CD8-positive, alpha-beta memory T cell (primary cell): Measurements from ENCODE around the gene COG8. TPM values are rescaled to one million over a fixed set of nuclear protein-coding genes. Genes with fewer than 3 reads are reported as not detected.
A peak's percentile ranks its signal among the peaks of the same experiment; 100 is the strongest.

Experiments used
- CTCF ChIA-PET: fragments of 350-600 bp; sonication (Branson Sonifier 250); formaldehyde crosslinking; loops from one replicate; lab custom pipeline; 2021; ENCODE audit warnings: antibody characterized with exemption; lab: Charles Lee
- POLR2A ChIA-PET: fragments of 350-600 bp; sonication (Branson Sonifier 250); formaldehyde crosslinking; loops from one replicate; lab custom pipeline; 2021; ENCODE audit warnings: antibody characterized with exemption; lab: Charles Lee
- DNase-seq, 5 donors: peaks; one replicate each; pipeline versions ENCODE4 v3.0.0 to v3.0.0-alpha.2; 2020 to 2022; ENCODE audit warnings: mixed read lengths in 1 of 5
- H3K27ac ChIP-seq: one replicate; pipeline ENCODE4 v1.7.0; 2013; ENCODE audit warnings: low read depth, mild to moderate bottlenecking, low read length, moderate library complexity
- H3K27me3 ChIP-seq: 2 replicates; pipeline ENCODE4 v1.7.0; 2013; ENCODE audit warnings: low read length, mild to moderate bottlenecking; ENCODE audit not compliant: insufficient read depth, poor library complexity, severe bottlenecking
- H3K36me3 ChIP-seq: 2 replicates; pipeline ENCODE4 v1.7.0; 2013; ENCODE audit warnings: mild to moderate bottlenecking, low read length, moderate library complexity; ENCODE audit not compliant: insufficient read depth
- H3K4me1 ChIP-seq: 2 replicates; pipeline ENCODE4 v1.7.0; 2013; ENCODE audit warnings: mild to moderate bottlenecking, low read length, moderate library complexity; ENCODE audit not compliant: insufficient read depth
- H3K4me3 ChIP-seq: 2 replicates; pipeline ENCODE4 v1.7.0; 2013; ENCODE audit warnings: mild to moderate bottlenecking, low read length
- H3K9me3 ChIP-seq: 2 replicates; pipeline ENCODE4 v1.7.0; 2013; ENCODE audit warnings: mild to moderate bottlenecking, low read length
- H3K27ac Mint-ChIP-seq, 8 donors: one replicate each; pipeline ENCODE4 v1.8.0; 2020 to 2021; ENCODE audit warnings: mixed read lengths in 8 of 8, mild to moderate bottlenecking in 6 of 8, inconsistent platforms in 3 of 8, moderate library complexity in 3 of 8
- H3K27me3 Mint-ChIP-seq, 2 donors: one replicate each; pipeline ENCODE4 v1.8.0; 2020 to 2021; ENCODE audit warnings: mixed read lengths in 2 of 2, mild to moderate bottlenecking in 1 of 2, moderate library complexity in 1 of 2
- H3K36me3 Mint-ChIP-seq, 3 donors: one replicate each; pipeline ENCODE4 v1.8.0; 2020 to 2021; ENCODE audit warnings: mixed read lengths in 3 of 3, inconsistent platforms in 1 of 3, mild to moderate bottlenecking in 1 of 3
- H3K4me1 Mint-ChIP-seq, 3 donors: one replicate each; pipeline ENCODE4 v1.8.0; 2020 to 2021; ENCODE audit warnings: mixed read lengths in 3 of 3, inconsistent platforms in 1 of 3, mild to moderate bottlenecking in 1 of 3
- H3K4me3 Mint-ChIP-seq, 7 donors: one replicate each; pipeline ENCODE4 v1.8.0; 2020 to 2021; ENCODE audit warnings: mixed read lengths in 7 of 7, mild to moderate bottlenecking in 6 of 7, moderate library complexity in 4 of 7, inconsistent platforms in 2 of 7
- H3K9me3 Mint-ChIP-seq, 5 donors: one replicate each; pipeline ENCODE4 v1.8.0; 2020 to 2022; ENCODE audit warnings: mixed read lengths in 5 of 5, mild to moderate bottlenecking in 3 of 5, moderate library complexity in 2 of 5, inconsistent platforms in 1 of 5
- polyA plus RNA-seq: library from polyadenylated mRNA; unstranded; fragments of 300-500 nt; fragmentation: Illumina TruSeq; gene quantifications from one replicate; pipeline ENCODE4 v1.2.3, GENCODE V29; 2021
- total RNA-seq, 2 experiments: library from RNA; stranded (reverse); gene quantifications; one replicate each; pipeline ENCODE4 v1.2.3, GENCODE V29; 2021

The COG8 gene
- total and polyA plus RNA-seq, 3 experiments from 2014 or later: 38.1 to 42.3 (median 40.0) TPM

DNA sequence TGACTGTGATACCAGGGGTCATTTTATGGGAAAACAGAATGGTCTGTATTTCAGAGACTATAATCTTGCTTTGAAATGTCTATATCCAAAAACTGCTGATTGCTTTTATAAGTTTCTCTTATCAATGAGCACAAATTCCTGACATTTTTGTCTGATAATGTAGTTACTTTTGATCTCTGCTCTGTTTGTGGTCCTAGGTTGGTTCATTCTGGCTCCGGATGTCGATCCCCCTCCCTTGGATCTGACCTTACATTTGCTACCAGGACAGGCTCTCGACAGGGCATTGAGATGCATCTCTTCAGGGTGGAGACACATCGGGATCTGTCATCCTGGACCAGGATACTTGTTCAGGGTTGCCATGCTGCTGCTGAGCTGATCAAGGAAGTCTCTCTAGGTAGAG lies 55.5 kb downstream of the COG8 start:
- Mint-ChIP-seq H3K4me1 (peaks cover 3 to 4% (median 4%) of the 10 kb centered on the region in 3 donors), H3K27me3 (no peaks in the 10 kb centered on the region), H3K27ac (peak overlapping the region in 1 of 8 donors; percentile 61), H3K36me3 (peaks cover 0 to 27% (median 6%) of the 10 kb centered on the region in 3 donors), H3K9me3 (no peaks in the 10 kb centered on the region), H3K4me3 (no peak overlapping the region)
- Histone ChIP-seq H3K27me3 (no peaks in the 10 kb centered on the region), H3K4me3 (no peak overlapping the region), H3K27ac (no peak overlapping the region), H3K4me1 (no peaks in the 10 kb centered on the region), H3K9me3 (no peaks in the 10 kb centered on the region), H3K36me3 (no peaks in the 10 kb centered on the region)
- POLR2A ChIA-PET: no interaction called here
- CTCF ChIA-PET: interaction anchor here (0.9 to 9.0 kb wide), 2 partner anchors 21 to 134 kb away, joined by 5 to 159 read pairs; no protein-coding TSS in a partner anchor
- no peak for DNase-seq

- Mint-ChIP-seq H3K27me3 (no peaks in the 10 kb centered on the region), H3K4me3 (no peak overlapping the region), H3K4me1 (peaks cover 0 to 8% (median 2%) of the 10 kb centered on the region in 3 donors), H3K27ac (peak overlapping the region in 2 of 8 donors; percentile 5 to 22), H3K9me3 (no peaks in the 10 kb centered on the region), H3K36me3 (peaks cover 0 to 12% (median 7%) of the 10 kb centered on the region in 3 donors)
- no peaks in the 10 kb centered on the region for H3K4me1 ChIP-seq
- POLR2A ChIA-PET: no interaction called here
- no peaks in the 10 kb centered on the region for H3K27me3 ChIP-seq
- no peaks in the 10 kb centered on the region for H3K36me3 ChIP-seq
- no peak overlapping the region for H3K27ac ChIP-seq
- H3K9me3 ChIP-seq: no peaks in the 10 kb centered on the region
- no peak overlapping the region for H3K4me3 ChIP-seq
- CTCF ChIA-PET: interaction anchor here (1.1 kb wide), 1 partner anchor 11 kb away, joined by 3 read pairs; no protein-coding TSS in a partner anchor
- no peak for DNase-seq
These were observed 62.0 kb downstream of the COG8 start for GRCh38 chr16:69277413-69277812.

Other genes with a start within 250 kb of the COG8 start
- under 1 TPM; 0.55 to 0.62 TPM for gene HAS3, start 233.9 kb downstream of the COG8 start, total RNA-seq
- gene HAS3, start 233.9 kb downstream of the COG8 start, polyA plus RNA-seq: 0.07 TPM
- gene CHTF8, start 207.0 kb downstream of the COG8 start, total RNA-seq: 100 to 1,000 TPM; 141 to 149 TPM
- gene CHTF8, start 207.0 kb downstream of the COG8 start, polyA plus RNA-seq: 181 TPM
- 100 to 1,000 TPM; 150 to 155 TPM for gene UTP4, start 206.9 kb downstream of the COG8 start, total RNA-seq
- gene UTP4, start 206.9 kb downstream of the COG8 start, polyA plus RNA-seq: 59.0 TPM
- gene SNTB2, start 152.4 kb downstream of the COG8 start, total RNA-seq: 10 to 100 TPM; 13.6 to 14.9 TPM
- 28.2 TPM for gene SNTB2, start 152.4 kb downstream of the COG8 start, polyA plus RNA-seq
- 10 to 100 TPM; 35.7 to 35.9 TPM for gene VPS4A, start 28.2 kb downstream of the COG8 start, total RNA-seq
- gene VPS4A, start 28.2 kb downstream of the COG8 start, polyA plus RNA-seq: 48.1 TPM
- 10 to 100 TPM; 29.1 to 34.9 TPM for gene PDF, start 9.0 kb downstream of the COG8 start, total RNA-seq
- 17.4 TPM for gene PDF, start 9.0 kb downstream of the COG8 start, polyA plus RNA-seq
- 10 to 100 TPM; 73.8 to 80.1 TPM for gene NIP7, start 208 bp upstream of the COG8 start, total RNA-seq
- gene NIP7, start 208 bp upstream of the COG8 start, polyA plus RNA-seq: 23.7 TPM
- gene TMED6, start 12.2 kb upstream of the COG8 start, total RNA-seq: 1 to 10 TPM in 1 of 2 experiments, under 1 TPM in 1; 0.80 to 1.4 TPM
- not detected for gene TMED6, start 12.2 kb upstream of the COG8 start, polyA plus RNA-seq
- 10 to 100 TPM; 55.4 to 60.6 TPM for gene TERF2, start 46.4 kb upstream of the COG8 start, total RNA-seq
- 29.5 TPM for gene TERF2, start 46.4 kb upstream of the COG8 start, polyA plus RNA-seq
- gene CYB5B, start 85.1 kb upstream of the COG8 start, total RNA-seq: 100 to 1,000 TPM; 152 to 153 TPM
- 115 TPM for gene CYB5B, start 85.1 kb upstream of the COG8 start, polyA plus RNA-seq
- gene NFAT5, start 226.4 kb upstream of the COG8 start, total RNA-seq: 10 to 100 TPM; 39.0 to 41.0 TPM
- 11.3 TPM for gene NFAT5, start 226.4 kb upstream of the COG8 start, polyA plus RNA-seq